ENCODE results near the gene CPNE4. TPM values are rescaled to one million over a fixed set of nuclear protein-coding genes. Genes with fewer than 3 reads are reported as not detected.

CPNE4 gene
- total and polyA plus RNA-seq, 7 donors: 0.03 to 0.04 TPM; not detected in 5

DNA sequence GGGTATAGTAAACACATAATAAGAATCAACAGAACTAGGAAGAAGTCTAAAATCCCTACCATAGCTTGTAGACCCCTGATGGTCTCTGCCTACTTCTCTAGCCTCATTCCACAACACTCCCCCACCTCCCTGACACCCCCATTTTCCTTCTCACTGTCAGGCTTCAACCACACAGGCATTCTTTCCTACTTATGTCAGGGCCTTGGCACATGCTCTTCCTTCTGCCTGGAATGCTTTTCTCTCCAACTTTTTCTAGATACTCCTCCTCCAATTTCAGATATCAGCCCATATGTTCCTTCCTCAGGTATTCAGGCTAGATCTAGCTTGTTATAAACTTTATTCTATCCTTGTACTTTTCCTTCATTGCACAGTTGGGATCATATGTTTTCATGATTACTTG lies 426.1 kb downstream of the CPNE4 start:
- Histone ChIP-seq H3K27ac (no peak overlapping the region), H3K36me3 (ENCODE audit: insufficient read depth in 1 of 2, low read depth in 1 of 2) (no peaks in the 10 kb centered on the region), H3K4me3 (no peak overlapping the region), H3K27me3 (ENCODE audit: insufficient read depth in 3 of 3, low read length in 2 of 3) (peaks cover 0 to 4% (median 0%) of the 10 kb centered on the region in 3 donors), H3K9me3 (no peaks in the 10 kb centered on the region), H3K4me1 (no peaks in the 10 kb centered on the region)
- ATAC-seq: no peak
- TF ChIP-seq, protein P1, sequence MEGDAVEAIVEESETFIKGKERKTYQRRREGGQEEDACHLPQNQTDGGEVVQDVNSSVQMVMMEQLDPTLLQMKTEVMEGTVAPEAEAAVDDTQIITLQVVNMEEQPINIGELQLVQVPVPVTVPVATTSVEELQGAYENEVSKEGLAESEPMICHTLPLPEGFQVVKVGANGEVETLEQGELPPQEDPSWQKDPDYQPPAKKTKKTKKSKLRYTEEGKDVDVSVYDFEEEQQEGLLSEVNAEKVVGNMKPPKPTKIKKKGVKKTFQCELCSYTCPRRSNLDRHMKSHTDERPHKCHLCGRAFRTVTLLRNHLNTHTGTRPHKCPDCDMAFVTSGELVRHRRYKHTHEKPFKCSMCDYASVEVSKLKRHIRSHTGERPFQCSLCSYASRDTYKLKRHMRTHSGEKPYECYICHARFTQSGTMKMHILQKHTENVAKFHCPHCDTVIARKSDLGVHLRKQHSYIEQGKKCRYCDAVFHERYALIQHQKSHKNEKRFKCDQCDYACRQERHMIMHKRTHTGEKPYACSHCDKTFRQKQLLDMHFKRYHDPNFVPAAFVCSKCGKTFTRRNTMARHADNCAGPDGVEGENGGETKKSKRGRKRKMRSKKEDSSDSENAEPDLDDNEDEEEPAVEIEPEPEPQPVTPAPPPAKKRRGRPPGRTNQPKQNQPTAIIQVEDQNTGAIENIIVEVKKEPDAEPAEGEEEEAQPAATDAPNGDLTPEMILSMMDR (IDR thresholded peaks at IDR 0.05): no peak
- no peak for DNase-seq
- intact Hi-C loops (cut with DNase I): no loop called here

DNA sequence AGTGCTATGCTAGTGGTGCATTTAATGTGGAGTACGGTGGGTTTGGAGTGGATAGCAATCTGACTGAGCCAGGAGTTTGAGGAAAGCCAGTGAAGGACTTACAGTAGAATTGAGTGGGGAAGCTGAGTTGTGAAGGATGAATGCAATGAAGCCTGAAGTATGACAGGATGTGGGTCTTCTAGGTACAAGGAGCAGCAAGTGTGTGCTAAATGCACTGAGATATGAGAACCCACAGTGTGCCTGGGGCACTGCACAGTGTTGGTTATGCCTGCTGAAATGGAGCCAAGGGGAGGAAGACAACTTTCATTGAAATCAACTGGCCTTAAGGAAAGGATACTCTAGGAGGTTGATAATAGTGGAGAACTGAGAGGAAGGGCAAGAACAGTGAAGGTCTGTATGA lies 426.5 kb downstream of the CPNE4 start:
- 55 to 67% (median 66%) methylated on average over 1 of the region's 1 CpG for WGBS, 3 donors
- TF ChIP-seq, protein P1 (IDR thresholded peaks at IDR 0.05): no peak
- Histone ChIP-seq H3K9me3 (no peaks in the 10 kb centered on the region), H3K36me3 (ENCODE audit: insufficient read depth in 1 of 2, low read depth in 1 of 2) (no peaks in the 10 kb centered on the region), H3K4me1 (no peaks in the 10 kb centered on the region), H3K4me3 (no peak overlapping the region), H3K27ac (no peak overlapping the region), H3K27me3 (ENCODE audit: insufficient read depth in 3 of 3, low read length in 2 of 3) (peaks cover 0 to under 1% (median 0%) of the 10 kb centered on the region in 3 donors)
- intact Hi-C loops (cut with DNase I): no loop called here
- DNase-seq (no peak), ATAC-seq (no peak)

DNA sequence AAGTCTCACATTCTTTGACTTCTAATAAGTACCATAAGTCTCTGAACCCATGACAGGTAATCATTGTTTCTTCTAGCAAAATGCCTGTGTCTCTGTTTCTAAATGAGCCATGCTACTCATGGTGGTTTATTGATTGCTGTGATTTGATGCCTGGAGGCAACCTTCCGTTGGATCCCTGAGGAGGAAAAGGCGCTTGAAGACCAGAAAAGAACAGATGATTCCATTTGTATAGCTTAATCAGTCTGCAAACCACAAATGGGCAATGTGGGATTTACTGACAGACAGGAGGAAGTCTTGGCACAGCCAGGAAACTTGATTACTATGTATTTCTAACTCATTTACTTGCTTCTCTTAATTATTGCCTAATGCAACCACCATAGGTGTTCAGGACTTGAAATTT lies 428.9 kb downstream of the CPNE4 start:
- H3K4me3 ChIP-seq: no peak overlapping the region
- ATAC-seq (no peak), DNase-seq (no peak)
- H3K27ac ChIP-seq: no peak overlapping the region
- no peaks in the 10 kb centered on the region for H3K9me3 ChIP-seq
- H3K36me3 ChIP-seq (ENCODE audit: insufficient read depth in 1 of 2, low read depth in 1 of 2): no peaks in the 10 kb centered on the region
- 63 to 71% (median 69%) methylated on average over 2 of the region's 2 CpGs for WGBS, 3 donors
- intact Hi-C loops (cut with DNase I): no loop called here
- H3K4me1 ChIP-seq: no peaks in the 10 kb centered on the region
- no peaks in the 10 kb centered on the region for H3K27me3 ChIP-seq (ENCODE audit: insufficient read depth in 3 of 3, low read length in 2 of 3)
- TF ChIP-seq, protein P1 (IDR thresholded peaks at IDR 0.05): no peak

DNA sequence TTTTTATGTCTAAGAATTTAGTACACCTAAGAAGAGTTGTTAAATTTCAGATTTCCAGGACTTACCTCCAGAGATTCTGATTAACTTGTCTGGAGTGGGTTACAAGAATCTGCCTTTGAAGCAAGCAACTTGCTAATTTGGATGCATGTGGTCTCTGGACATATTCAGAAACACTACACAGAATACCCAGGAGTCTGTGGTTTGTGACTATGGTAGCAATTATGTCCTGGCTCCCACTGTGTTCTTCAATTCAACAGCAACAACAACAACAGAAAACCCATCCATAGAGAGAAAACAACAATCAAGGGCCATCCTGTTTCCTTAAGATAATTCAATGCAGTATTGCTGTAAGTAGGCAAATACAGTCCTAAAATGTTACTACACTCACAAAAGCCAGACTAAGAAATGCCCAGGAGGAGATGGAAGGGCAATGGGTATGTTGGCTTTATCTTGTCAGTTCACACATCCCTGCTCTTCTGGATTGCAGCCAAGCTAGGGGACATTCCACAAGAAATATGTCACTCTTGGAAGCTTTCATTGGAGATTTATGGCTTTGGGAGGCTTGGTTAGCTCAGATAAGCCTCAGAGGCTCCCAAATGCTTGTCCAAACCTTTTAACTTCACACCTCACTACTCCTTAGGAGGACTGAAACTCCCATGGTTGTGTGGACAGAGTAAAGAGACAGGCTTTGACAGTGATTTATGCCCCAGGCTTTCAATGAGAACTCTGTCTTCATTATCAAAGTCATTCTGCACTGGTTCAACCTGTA lies 432.6 kb downstream of the CPNE4 start:
- DNase-seq: no peak
- intact Hi-C loops (cut with DNase I): no loop called here
- no peaks in the 10 kb centered on the region for H3K36me3 ChIP-seq (ENCODE audit: insufficient read depth in 1 of 2, low read depth in 1 of 2)
- no peak overlapping the region for H3K27ac ChIP-seq
- no peaks in the 10 kb centered on the region for H3K4me1 ChIP-seq
- no peaks in the 10 kb centered on the region for H3K27me3 ChIP-seq (ENCODE audit: insufficient read depth in 3 of 3, low read length in 2 of 3)
- no peak overlapping the region for H3K4me3 ChIP-seq
- H3K9me3 ChIP-seq: no peaks in the 10 kb centered on the region
- TF ChIP-seq, protein P1 (IDR thresholded peaks at IDR 0.05): no peak
- no peak for ATAC-seq

DNA sequence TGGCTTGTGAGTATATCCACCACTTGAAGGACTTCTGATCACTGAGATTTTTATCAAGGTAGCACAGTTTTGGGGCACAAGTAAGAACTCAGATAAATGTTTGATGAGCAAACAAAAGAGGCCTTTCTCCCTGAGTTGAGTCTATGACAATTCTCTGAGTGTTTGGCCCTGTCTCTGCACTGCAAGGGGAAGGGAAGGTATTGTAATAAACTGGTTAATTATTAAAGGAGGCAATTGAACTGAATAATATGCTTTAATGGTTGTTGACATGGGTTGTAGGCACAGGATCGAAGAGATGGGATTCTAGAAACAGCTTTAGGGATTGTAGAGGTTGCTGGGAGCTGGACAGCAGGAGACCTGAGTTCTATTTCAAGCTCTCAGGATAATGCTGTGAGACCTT lies 437.0 kb downstream of the CPNE4 start:
- TF ChIP-seq, protein P1 (IDR thresholded peaks at IDR 0.05): no peak
- DNase-seq (no peak), ATAC-seq (no peak)
- intact Hi-C loops (cut with DNase I): no loop called here
- no peaks in the 10 kb centered on the region for H3K27me3 ChIP-seq (ENCODE audit: insufficient read depth in 3 of 3, low read length in 2 of 3)
- H3K27ac ChIP-seq: no peak overlapping the region
- WGBS, 3 donors: 64 to 73% (median 69%) methylated on average over 1 of the region's 1 CpG
- H3K4me1 ChIP-seq: no peaks in the 10 kb centered on the region
- no peaks in the 10 kb centered on the region for H3K36me3 ChIP-seq (ENCODE audit: insufficient read depth in 1 of 2, low read depth in 1 of 2)
- H3K9me3 ChIP-seq: no peaks in the 10 kb centered on the region
- no peak overlapping the region for H3K4me3 ChIP-seq
